Activated T-cell treated with anti-CD3 and anti-CD28 coated beads for 1 hour (primary cell): ENCODE results near the gene HIVEP3.
A peak's percentile ranks its signal among the peaks of the same experiment; 100 is the strongest.

ENCODE experiments used
- DNase-seq: peaks from one replicate; pipeline ENCODE4 v3.0.0-alpha.2; 2020; ENCODE audit warnings: low read depth

HIVEP3 gene

DNA sequence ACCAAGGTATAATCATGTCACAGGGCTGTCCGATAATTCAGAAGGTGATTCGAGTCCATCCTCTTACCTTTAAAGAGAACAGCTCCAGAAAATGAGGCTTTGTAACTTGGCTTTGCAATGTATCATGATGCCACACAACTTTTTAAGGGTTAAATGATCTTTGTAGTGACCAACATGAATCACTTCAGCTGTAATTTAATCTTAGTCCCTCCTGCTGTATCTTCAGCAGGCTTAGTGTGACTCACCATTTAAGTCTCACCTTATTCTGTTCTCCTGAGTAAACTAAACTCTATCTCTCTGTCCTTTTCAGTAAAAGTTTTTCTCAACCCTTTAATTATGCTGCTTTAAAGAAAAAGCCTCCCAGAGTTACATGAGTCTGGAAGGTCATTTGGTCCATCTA lies 1.9 kb upstream of the HIVEP3 start:
- DNase-seq = no peak

DNA sequence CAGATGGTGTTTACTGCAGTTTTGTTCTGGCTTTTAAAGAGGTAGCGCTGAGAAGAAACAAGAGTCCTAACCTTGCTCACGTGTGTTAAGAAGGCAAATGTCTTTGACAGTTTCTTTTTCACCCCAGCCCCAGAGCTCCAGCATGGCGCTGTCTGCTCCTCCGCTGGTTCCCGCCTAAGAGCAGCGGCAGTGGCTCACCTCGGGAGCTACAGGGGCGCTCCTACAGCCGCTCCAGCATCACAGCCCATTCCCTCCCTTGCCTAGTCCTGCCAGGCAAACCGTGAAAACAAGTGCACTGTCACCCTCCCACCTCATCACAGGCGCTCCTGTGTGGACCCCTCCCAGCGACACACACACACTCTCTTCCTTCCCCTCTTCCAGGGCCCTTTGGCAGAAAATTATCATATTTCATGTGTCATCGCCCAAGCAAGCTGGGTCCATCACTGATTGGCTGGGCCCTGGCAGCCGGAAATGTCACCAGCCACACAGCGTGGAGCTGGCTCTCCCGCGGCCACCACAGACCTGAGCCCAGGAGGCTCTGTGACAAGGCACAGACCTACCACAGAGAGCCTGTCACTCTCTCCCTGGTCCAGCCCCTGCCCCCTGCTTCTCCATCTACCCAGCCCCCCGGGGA lies 1.2 kb upstream of the HIVEP3 start:
- peak; percentile 54 for DNase-seq

DNA sequence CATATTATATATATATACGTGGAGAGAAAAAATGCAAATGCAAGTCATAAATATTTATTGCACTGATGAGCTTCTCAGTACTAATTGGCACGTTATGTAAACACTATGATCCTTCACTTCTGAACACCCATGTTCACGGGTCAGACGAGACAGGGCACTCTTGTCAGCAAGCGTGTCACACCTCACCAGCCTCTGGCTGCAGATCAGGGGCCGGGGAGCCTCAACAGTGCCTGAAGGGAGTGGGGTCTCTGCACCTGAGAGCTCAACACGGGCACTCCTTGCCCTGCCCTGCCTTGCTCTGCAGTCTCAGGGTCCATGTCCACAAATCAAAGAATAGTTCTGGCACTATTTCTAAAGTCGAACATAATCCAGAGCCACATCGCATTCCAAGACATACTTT lies 409 bp upstream of the HIVEP3 start:
- DNase-seq = no peak

DNA sequence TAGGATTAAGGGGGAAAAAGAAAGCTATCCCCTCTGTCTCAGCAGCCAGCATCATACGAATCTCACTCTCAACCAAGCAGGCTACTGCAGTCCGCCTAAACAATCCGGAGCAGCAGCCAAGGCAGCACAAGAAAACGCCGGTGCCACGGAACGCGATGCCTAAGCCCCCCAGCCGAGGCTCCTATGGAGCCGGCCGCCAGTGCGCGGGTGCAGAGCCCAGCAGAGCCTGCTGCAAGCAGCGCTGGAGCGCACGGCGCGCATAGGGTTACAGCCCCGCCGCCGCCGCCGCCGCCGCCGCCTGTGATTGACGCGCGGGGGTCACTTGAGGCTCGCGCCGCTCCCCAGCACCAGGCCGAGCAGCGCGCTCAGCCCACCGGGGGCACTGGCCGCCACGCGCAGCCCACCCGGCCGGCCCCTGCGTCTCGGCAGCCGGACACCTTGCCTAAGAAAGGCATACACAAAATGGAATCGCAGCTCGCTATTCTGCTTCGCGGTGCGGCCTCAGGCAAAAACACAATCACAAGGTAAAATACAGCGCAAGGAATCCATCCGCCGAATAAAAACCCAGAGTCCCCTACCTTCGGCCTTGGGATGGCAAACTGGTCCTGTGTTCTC lies 780 bp downstream of the HIVEP3 start:
- DNase-seq = peak; percentile 24

DNA sequence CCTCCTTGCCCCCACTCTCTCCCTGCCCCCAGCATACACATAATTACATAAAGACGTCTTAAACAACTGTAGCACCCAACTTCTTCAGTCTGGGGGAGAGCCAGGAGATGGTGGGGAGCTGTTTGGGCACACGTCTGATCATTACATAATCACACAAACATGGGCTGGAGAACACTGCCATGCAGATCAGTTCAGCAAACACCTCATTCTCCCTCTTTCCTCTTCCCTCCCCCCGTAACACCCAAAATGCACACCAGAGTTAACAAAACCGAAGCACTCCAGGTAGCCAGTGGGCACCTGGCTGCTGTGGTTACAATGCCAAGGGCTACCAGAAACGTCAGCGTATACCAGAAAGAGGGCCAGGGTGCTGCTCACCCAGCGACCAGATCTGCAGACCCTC lies 1.6 kb downstream of the HIVEP3 start:
- DNase-seq = no peak

DNA sequence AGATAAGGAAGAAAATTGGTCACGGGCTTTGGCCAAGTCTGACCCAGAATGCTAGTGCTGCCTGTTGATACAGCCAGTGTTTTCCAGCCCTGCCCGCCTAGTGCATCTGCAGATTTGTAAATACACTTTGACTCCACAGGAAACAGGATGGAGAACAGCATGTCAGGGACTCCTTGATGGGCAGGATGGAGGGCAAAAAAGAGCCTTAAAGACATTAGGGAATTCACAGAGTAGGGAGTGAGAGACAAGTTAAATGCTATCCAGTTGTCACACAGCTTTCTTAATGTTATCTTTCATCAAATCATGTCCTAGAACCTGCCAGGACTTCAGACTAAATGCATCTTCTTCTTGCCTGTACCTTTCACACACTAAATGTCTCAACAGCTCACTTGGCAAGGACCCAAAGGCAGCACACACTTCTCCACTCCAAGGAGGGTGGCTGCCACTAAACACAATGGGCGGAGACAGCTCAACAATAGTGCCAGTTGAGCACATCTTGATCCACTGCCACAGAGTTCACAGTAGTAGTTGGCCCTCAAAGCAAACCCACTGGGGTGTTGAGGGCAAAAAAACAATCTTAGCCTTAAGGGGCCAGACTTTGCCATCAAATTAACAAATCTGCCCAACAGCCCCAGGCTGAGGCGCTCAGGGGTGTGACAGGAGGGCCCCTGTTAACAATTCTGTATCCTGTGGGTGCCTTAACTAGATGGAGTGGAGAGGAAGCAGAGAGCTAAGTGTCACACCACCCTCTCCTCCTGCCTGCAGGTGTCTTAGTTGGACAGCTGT lies 2.7 kb downstream of the HIVEP3 start:
- no peak for DNase-seq

DNA sequence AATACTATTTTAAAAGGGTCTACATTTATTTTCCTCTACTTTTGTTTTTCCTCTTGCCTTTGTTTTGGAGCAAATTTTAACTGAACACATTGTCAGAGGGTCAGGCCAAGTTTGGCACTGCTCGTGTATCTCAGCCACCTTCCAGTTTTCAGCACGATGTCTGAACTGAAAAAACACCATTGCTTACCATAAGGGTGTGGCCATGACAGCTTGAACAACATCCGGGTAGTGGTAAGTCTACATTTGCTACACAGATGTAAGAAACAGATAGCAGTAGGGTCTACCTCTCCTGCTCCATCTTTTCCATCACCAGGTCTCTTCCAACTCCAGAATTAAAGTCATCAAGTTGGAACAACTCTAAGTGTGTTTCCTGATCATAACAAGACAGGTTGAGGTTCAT lies 4.2 kb downstream of the HIVEP3 start:
- DNase-seq = no peak

DNA sequence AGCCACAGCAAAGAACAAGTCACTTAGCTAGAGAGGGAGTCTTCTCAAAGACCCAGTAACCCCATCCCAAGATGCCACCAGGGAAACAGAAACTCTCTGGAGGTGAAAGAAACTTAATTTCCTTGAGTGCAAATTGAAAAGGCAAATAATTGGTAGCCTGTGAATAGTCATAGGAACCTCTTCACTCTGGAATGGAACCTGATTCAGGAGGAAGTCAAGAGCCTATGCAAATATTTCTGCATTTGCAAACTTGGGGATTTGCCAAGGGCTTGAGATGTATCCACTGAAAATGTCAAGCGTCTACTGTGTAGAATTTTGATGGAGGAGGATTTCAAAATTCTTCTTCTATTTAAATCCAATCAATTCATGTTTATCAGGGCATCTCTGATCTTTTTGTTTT lies 5.7 kb downstream of the HIVEP3 start:
- DNase-seq = no peak

DNA sequence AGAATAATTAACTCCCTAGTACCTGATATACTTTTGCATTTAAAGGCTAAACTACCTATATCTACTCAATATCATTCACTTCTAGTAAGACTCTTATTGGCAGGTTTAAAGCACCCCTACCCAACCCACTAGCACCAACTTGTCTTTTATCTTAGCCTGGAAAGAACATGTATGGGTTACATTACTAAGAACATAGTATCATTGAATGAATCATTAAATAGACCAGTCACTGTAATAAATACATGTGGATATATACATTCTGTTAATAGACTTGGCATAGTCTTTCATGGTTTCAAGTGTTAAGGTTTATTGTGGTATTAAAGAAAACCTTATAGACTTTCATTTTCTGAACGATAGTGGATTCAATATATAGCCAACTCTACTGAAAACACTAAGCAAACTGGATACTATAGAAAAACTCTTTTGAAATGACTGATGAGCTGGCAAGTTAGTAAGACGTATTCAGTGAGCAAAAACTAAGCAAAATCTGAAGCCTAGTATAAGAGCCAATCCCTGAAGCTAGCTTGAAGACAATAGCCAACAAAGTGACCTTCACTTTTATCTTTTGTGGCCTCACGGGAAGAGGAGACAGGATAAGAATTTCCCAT lies 10.3 kb downstream of the HIVEP3 start:
- DNase-seq = no peak

DNA sequence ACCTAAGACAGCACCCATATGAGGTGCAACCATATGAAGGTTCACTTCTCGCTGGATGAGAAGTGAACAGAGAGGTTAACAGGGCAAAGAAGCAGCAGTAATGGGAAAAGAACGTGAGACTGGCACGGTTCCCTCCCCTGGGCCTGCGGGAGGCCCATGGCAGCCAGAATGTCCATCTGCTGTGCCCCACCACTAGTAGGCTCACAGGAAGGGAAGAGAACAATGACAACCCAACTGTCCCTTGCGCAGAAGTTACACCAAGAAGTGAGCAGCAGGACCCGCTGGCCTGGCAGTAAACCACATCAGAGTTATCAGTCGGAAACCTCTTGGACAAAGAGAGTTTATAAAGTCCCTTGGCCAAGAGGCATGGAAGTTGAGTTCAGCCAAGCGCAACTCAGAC lies 11.3 kb downstream of the HIVEP3 start:
- no peak for DNase-seq

DNA sequence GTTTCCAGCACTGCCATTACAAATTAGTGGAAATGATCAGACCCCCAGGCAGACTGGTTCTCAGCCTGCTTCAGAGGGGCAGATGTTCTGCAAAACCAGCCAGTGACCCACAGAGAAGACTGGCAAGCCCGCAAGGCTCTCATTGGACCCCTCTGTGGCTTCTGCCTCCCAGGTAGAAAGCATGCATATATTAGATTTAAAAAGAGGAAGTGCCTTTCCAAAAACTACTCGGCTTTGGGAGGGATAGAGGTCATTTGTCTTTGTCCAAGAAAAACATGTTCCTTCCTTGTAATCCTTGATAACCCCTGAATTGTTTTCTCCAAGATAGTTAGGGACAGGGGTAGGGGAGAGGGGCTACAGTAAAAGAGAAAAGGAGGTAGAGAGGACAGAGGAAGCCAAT lies 11.8 kb downstream of the HIVEP3 start:
- DNase-seq = no peak

DNA sequence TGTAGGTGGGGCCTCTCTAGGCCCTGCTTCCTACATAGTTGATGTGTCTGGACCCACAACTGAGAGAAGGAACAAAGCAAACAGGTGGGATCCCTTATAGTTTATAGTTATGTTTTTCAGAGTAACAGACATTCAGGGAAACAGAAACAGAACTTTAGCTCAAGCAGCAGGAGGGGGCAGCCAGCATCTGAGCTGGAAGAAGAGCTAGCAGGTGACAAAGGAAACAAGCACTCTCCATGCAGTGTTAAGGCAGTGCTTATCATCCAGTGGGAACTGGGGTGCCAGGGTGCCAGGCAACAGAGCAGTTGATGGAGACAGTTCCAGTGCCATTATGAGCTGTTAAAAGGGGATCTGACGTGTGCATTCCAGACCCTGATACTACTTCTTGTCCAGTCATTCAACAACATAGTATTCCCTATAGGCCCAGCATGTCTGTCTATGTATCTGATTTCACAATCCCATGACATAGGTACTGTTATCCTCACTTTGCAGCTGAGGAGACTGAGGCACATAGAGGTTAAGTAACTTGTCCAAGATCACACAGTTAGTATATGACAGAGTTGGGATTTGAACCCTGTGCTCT lies 13.5 kb downstream of the HIVEP3 start:
- no peak for DNase-seq

DNA sequence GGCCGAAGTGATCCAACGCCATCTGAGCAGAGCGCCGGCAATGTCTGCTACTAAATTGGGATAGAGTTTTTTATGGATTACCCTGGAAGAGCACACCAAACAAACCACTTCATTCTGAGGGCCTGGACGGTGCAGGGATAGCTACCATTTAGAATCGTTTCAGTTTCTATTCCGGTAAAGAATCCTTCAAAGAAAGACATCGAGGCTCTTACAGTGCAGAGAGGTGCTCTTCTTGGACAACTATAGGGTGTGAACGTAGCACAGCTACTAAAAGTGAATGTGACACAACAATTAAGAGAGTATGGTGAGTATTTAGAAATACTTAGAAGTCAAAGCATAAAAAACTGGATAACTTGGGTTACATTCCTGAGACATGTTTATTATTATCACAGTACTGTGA lies 16.1 kb downstream of the HIVEP3 start:
- no peak for DNase-seq

DNA sequence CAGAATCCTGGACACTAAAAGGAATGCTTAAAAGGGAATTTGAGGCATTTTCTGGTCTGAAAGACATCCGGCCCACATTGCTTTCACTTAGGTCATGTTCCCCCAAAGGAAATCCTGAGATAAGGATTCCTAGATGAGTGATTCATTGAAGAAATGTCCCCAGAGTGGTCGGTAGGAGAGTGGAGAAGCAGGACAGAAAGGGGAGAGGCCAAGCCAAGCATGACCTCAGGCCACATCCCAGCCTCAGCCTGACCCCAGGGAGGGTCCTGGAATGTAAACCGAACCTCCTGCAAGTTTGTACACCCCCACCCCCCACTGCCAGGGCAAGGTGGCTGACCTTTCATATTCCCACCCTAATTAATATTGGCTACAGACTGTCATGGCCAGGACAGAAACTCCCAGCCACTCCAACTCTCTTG lies 16.6 kb downstream of the HIVEP3 start:
- no peak for DNase-seq

DNA sequence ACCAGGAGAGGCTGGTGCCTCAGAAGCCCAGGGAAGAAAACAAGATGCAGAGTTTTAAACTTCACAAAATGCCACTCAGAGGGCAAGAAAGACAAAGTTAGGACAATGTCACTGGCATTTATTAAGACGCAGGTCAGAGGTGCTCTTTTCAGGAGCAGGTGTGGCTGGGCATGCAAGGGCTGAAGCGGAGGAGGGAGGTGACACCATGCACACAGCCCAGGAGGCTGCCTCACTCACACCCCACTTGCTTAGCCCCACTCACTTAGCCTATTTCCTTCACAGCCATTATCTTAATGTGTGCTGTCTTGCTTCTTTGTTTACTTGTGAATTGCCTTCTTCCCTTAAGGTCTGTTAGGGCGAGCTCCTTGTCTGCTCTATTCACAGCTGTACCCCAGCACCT lies 17.2 kb downstream of the HIVEP3 start:
- no peak for DNase-seq

DNA sequence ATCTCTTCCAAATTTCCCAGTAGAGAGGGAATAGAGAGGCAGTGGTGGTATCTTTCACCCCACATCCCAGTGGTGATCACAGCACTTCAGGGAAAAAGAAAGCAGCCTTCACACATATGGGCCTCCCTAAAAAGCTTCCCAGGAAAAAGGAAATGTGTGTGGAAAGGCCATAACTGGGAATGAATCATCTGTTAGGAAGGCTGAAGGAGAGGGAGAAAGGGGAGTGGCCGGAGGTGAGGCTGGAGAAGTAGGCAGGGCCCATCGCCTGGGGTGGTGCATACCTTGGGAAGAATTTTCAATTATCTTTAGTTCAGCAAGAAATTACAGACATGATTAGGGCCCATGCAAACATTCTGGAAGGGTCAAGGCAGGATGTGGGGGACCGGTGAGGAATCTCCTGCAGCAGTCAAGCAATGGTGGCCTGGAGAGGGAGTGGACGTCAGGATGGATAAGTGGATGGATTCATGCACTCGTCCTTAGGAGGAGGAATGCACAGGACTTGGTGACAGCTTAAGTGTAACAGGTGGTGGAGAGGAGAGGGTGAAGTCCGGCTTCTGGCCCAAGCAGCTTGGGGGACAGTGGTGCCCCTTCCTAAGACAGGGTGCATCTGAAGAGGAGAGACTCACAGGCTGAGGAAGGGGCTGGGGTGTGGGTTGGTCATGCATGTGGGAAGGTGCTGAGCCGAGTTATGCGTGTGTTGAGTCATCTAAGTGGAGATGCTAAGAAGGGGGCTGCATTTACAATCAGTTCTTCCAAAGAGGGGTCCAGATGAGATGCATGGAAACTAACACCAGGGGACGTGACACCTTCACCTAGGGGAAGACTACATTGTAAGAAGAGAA lies 17.9 kb downstream of the HIVEP3 start:
- no peak for DNase-seq

DNA sequence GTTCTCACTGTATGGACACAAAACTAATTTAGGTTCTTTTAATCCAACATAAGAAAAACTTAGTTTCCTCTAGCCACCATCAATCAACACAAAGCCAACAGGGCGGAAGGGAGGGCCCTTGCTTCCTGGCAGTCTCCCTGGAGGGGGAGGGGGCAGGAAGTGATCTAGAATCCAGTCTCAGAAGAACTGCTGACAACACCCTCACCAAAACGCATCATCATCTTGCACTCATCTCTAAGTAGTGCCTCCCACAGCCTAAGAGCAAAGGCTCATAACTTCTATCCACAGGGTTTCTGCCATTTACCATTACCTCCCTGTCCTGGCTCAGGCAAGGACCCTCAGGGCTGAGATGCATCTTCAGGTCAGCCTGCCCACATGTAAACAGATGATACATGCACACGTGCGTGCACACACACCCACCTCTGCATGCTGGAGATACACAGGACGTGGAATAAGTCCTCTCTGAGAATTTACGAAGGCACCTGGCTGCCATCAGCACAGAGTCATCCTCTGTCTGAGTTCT lies 20.5 kb downstream of the HIVEP3 start:
- DNase-seq = peak; percentile 54

DNA sequence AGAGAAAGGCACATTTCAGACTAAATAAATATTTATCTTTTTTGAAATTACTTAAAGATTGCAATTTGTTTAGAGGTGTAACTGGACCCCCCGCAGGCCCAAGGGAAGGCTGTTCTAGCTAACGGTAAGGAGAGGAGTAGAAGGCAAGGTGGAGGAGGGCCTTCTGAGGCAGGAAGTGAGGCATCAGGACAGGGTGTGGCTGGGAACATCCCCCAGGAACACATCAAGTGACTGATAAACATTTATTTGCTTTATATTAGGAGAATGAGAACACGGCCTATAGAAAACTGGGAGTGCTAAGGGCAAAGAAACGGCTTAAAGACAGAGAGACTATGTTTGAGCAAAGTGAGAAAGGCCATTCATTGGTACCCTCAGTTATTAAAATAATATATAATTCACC lies 23.2 kb downstream of the HIVEP3 start:
- DNase-seq = no peak

DNA sequence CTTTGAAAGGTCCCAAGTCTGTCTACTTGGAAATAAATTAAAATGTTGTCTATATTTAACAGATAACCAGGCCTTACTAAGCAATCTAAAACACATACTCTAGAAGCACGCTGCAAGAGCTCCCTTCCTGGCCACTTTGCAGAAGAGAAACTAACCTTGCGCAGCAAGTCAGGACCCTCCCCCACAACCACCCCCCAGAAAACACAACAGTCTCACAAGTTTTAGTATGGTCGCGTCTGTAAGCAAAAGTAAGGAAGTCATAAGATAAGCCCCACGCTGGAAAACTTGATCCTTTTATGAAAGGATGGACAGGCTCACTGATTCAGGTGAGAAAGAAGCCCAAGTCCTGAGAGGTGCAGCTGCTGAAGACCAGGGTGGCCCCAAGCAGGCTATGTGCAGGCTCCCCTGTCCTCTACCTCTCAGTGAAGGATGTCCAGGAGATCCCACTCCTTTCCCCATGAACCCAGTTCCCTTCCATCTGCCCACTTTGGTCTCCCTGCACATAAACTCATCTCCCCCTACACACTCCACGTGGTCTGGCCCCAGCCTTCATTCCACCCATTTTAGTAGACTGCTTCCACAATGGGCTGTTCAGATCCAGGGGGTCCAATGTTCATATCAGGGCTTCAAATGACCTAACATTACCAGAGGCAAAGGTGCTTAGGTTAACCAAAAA lies 23.8 kb downstream of the HIVEP3 start:
- no peak for DNase-seq

DNA sequence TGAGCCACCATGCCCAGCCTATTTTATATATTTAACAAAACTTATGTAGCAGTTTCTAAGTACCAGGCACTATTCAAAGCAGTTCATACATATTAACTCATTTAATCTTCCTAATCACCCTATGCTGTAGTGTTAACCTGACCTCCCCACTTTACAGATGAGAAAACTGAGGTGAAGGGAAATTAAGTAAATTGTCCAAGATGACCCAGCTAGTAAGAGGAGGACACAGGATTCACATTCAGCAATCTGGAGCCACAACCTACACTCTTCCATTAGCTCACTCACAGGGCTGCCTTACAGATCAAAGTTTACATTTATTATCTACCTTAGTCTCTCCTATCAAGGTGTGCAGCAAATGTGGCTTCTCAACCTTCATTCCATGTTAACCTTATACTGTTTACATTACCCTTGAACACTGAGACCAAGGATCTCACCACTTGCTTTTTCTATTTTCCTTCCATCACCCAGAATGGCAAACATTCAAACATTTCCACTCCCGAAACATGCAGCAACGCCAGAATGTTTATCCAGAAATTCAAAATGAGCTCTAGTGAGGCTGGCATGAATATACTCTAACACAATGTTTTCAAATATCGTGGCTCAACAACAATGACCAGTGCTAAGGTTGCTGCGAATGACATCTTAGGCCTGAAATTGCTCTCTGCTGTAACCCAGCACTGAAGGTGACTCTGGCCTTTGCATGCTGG lies 24.5 kb downstream of the HIVEP3 start:
- DNase-seq = no peak
